Mucosa of gallbladder (tissue), 1 donor: ENCODE measurements around the gene TBL1XR1. TPM values are rescaled to one million over a fixed set of nuclear protein-coding genes. Genes with fewer than 3 reads are reported as not detected.
"Not testable (repeated sequence)": the region's sequence is repeated elsewhere in the genome, so short reads cannot be mapped to it uniquely, and the experiment has no call there.

Experiments
- DNase-seq: peaks from one replicate; pipeline ENCODE4 v3.0.0-alpha.2; 2020; ENCODE audit warnings: low spot score
- total RNA-seq: library from RNA; stranded (reverse); gene quantifications from one replicate; pipeline ENCODE4 v1.2.1, GENCODE V29; 2021
- donor health status: DM: no; HTN: no; CAD: no.

TBL1XR1 gene
- total RNA-seq, 1 donor from 2014 or later = 137 TPM

DNA sequence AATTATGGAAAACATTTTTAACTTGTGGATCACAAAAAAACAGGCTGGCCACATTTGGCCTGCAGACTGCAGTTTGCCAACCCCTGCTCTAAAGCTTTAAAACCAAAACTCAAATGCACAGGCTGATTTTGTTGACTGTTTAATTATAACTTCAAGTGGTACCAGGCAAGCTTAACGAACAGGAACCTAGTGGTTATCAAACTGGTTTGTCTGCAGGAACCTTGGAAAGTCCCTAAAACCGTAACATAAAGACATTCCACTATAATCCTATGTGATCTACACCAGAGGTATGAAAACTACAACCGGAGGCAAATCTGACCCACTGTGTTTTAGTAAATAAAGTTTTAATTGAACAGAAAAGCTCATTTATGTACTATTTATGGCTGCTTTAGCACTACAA lies 52.4 kb downstream of the TBL1XR1 start:
- DNase-seq = no peak

GRCh38 chr3:177141899-177142646 lies 55.2 kb downstream of the TBL1XR1 start:
- no peak for DNase-seq

DNA sequence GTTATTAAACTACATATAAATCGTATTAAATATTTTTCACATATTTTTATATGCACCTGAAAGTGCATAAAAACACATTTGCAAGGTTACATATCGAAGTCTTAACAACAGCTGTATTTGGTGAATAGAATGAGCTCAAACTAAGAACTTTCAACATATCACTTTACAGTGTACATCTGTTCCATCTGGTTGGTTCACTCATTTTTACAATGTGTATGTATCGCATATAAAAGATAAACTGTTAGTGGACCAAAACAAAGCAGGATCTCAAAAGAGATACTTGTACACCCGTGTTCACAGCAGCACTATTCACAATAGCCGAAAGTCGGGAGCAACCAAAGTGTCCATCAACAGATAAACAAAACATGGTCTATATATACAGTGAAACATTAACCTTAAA lies 55.8 kb downstream of the TBL1XR1 start:
- no peak for DNase-seq

DNA sequence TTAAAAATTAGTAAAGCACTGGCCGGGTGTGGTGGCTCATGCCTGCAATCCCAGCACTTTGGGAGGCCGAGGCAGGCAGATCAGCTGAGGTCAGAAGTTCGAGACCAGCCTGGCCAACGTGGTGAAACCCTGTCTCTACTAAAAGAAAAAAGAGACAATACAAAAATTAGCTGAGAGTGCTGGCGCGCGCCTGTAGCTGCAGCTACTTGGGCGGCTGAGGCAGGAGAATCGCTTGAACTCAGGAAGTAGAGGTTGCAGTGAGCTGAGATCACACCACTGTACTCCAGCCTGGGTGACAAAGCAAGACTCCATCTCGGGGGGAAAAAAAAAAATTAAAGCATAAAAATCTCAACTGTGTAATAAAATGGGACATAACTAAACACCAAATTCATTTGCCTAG lies 58.1 kb downstream of the TBL1XR1 start:
- not testable (repeated sequence) for DNase-seq

GRCh38 chr3:177137774-177138705 lies 59.2 kb downstream of the TBL1XR1 start:
- DNase-seq = no peak

DNA sequence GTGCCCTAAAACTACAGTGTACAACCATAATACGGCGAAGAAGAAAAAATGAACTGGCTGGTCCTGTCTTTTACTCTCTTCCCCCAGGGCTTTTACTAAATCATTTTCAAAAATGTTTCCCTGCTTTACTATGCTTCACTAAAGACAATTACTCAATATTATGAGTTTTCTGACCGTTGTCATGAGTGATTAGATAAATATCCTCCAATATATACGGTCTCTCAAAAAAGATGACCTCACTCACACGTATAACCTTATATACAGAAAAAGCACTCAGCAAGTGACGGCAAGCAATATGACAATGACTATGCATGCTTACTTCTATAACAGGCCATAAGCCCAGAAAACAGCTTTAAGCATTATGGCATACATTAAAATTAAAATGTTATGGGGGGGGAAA lies 60.5 kb downstream of the TBL1XR1 start:
- DNase-seq = no peak

DNA sequence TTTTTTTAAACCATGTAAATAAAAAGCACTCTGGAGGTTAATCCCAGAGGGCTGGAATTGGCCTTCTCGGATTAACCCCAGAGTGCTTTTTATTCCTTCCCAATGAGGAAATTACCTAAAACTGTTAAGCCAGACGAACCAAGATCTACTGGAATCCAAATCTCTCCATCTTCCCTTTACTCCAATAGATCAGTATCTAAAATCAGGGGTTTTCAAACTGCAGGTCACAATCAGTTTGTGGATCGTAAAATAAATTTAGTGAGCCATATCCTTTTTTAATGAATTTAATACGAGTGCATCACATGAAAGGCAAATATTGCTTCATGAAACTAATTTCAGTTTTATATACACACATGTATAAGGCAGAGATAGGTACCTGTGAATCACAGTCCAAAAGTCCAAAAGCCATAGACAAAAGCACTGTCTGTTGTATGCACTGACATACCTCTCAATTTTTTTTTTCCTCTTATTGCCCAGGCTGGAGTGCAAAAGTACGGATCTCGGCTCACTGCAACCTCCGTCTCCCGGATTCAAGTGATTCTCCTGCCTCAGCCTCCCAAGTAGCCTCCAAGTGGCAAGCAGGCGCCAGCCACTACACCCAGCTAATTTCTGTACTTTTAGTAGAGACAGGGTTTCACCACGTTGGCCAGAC lies 61.3 kb downstream of the TBL1XR1 start:
- DNase-seq = peak; percentile 35

GRCh38 chr3:177134816-177135210 lies 62.5 kb downstream of the TBL1XR1 start:
- no peak for DNase-seq

DNA sequence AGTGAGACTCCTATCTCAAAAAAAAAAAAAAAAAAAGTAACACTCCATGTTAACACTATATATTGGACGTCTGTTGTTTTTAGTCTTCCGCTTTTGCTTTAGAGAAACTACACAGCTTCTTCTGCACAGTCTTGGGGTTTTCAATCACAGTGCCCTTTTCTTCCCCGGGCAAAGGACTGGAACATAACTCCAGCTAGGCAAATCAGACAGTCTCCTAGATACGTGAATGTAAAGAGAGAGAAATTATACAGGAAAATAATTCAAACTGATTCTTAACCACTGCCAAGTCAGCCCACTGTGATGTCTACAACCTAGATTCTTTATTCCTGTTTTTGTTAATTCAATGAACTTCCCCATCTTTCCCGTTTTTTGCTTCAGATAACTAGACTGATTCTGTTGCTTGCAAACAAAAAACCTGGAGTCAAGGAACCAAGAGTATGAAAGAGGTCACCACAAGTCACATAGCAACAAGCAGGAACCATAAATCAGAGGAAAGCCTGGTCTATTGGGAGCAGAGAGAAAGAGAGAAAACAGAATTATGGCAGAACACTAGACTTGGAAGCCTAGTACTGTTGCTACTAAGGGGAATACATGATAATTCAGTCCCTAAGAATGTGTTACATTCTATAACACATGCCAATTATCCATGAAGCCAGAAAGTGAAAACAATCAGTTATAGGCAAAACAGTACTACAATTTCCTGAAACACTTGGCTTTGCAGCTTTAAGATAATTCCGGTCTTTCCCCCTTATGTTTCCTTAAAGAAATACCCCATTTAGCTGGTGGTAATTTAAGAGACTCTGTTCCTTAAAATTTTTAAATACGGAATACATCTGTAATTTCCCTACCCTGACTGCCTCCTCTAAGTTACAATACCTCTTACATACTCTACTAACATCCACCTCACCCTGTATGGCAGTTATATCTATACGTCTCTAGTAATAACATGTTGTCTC lies 63.1 kb downstream of the TBL1XR1 start:
- DNase-seq = no peak

DNA sequence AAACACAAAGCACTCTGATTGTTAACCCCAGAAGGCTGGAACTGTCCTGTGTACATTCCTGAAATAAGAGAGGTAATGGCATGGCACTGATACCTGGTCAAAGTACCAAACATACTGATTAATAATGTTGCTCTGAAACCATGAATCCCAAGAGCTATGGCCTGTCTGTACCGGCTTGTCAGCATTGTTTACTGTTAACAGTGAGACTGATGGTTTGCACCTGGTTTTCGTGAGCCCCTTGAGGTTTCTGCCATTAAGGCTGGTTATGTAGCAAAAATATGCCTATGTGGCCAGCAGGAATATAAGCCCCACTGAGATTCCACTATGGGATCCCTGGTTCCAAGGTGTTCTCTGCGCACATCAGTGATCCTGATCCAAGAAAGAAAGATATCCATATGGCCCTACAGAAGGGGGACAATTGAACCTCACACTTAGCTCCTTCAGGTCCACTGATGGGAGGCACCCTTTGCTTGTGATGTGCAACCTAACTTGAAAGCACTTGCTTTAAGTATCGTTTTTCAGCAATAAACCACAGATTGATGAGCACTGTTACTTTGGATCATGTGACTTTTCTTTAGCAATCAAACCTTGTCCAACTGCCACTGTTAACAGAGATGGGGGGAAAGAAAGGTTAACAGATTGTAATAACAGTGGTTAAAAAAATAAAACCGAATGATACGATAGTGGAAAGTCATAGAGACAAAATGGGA lies 65.2 kb downstream of the TBL1XR1 start:
- DNase-seq = no peak

DNA sequence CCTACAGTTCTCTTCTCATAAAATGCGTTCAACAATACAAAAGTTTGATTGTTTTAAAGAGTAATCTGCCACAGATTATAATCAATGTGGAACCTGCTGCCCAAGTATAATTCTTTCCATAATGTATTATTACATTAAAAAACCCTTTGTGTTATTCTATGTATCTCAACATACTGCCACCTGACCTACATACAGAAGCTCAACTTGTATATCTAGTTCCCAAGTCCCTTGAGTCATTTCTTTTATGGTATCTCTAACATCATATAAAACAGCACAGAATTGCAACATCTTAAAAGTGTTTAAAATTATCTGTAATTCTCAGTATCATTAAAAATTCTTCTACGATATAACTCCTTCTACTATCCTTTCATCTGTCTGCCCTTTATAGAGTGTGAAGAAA lies 70.3 kb downstream of the TBL1XR1 start:
- no peak for DNase-seq

- no peak for DNase-seq
Measured at GRCh38 chr3:177126015-177126773, 71.1 kb downstream of the TBL1XR1 start.

GRCh38 chr3:177124882-177125281 lies 72.4 kb downstream of the TBL1XR1 start:
- DNase-seq = no peak

- no peak for DNase-seq
Measured at GRCh38 chr3:177123822-177124221, 73.5 kb downstream of the TBL1XR1 start.

DNA sequence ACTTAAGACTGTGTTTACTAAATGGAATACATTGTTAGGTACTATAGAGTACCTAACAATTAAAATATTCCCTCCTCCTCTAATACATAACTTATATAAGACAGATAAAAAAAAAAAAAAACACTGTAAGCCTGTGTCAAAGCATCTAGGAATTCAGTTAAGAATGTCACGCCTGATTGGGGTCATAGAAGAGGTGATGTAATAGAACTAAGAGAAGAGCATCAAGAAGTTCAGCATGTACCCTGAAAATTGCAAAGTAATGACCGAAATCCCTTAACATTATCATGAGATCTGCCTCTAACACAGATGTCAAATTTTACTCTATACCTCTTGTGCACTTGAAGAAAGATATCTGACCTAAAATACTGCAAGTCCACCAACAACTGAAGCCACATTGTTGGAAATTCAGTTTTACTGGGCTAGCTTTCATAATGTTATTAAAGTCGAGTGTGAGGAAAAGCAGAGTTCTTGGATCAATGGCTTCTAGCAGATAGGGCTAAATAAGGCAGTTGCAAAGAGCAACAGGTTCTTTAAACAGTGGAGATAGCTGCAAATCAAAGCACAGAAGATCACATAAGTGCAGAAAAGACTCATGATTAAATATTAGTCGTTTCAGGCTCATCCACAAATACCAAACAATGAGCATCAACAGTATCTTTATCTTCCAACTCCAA lies 75.0 kb downstream of the TBL1XR1 start:
- DNase-seq = no peak

DNA sequence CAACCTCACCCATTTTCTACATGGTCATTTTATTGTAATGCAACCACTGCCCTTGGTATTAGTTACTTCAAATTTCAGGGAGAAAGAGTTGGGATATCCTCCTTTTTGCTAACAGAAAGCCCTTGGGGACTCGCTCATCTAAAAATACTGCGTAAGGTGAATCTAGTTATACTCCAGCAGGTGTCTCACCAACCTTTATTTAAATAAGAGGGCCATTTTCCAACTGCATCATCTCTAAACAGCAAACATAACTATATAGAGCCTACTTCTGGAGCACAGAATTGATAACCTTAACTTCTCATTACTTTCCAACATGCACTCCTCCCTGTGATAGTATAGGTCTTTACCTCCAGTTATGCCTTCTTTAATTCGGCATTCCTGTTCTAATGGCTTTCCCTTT lies 77.5 kb downstream of the TBL1XR1 start:
- DNase-seq = no peak

DNA sequence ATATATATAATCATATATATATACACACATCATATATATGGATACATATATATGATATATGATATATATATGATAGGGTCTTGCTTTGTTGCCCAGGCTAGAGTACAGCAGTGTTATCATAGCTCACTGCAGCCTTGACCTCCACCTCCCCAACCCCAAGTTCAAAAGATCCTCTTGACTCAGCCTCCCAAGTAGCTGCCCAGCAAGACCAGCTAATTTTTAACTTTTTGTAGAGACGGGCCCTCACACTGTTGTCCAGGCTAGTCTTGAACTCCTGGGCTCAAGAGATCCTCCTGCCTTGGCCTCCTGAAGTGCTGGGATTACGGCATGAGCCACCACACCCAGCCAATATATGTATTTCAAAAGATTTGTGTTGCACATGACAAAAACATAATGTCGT lies 83.0 kb downstream of the TBL1XR1 start:
- DNase-seq = no peak

DNA sequence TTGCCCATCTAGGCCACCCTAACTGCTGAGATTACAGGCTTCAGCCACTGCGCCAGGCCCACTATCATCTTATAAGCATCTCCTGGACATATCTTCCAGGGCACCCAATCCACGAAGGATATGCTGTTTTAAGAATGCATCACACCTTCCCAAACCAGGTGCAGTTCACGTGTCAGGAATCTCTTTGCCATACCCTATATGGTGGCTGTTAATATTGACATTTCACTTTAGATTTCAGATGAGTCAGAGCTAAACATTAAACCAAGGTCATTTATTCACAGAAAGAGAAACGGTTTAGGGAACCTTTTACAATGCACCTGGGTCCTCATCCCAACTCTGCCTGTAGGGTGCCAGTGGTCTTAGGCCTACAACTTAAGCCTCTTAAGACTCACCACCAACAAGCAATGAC lies 85.7 kb downstream of the TBL1XR1 start:
- no peak for DNase-seq

DNA sequence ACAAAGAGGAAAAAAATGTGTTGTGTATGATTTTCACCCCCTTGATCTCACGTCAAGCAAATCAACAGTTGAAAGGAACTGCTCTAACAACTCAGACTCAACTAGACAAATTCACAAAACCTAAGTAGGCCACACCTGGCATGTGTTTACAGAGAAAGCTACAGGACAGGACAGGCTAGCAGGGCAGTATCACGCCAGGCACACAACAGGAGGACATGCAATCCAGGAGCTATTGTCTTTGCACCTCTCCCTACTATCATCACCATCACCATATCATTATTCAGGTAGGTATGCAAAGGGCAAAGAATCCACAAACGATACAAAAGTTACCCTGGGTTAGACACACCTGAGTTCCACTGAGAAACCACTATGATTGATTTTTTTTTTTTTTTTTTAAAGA lies 86.4 kb downstream of the TBL1XR1 start:
- DNase-seq = no peak
